Measurements from ENCODE around the gene SSTR1. TPM values are rescaled to one million over a fixed set of nuclear protein-coding genes. Genes with fewer than 3 reads are reported as not detected.

SSTR1 gene
- total RNA-seq, 1 experiment from 2014 or later: not detected

Other genes with a start within 250 kb of the SSTR1 start
- gene CLEC14A, start 48.2 kb downstream of the SSTR1 start, total RNA-seq (2014; rRNA removed; shearing (Covaris generic)): not detected in 2 replicates

Data from SJSA1 (cell line).